ENCODE data around the gene SYNDIG1L. TPM values are rescaled to one million over a fixed set of nuclear protein-coding genes. Genes with fewer than 3 reads are reported as not detected.

Gene SYNDIG1L
- polyA plus RNA-seq, 1 donor from 2014 or later = 2.0 TPM

GRCh38 chr14:74407021-74407800 is 18.8 kb downstream of the SYNDIG1L start:
- no peaks in the 10 kb centered on the region for H3F3A ChIP-seq (ENCODE audit: insufficient read depth, low read length, poor library complexity, severe bottlenecking)
- H3K4me2 ChIP-seq (ENCODE audit: low read length) = no peak overlapping the region
- no peak overlapping the region for H3K9ac ChIP-seq (ENCODE audit: low read length)
- no peaks in the 10 kb centered on the region for H3K27me3 ChIP-seq (ENCODE audit: insufficient read depth, low read depth, low read length)
- no peak for TF ChIP-seq CTCF (IDR thresholded peaks at IDR 0.05; ENCODE audit: poor library complexity, severe bottlenecking)
- no peak for TF ChIP-seq RAD21 (conservative IDR thresholded peaks at IDR 0.05)
- TF ChIP-seq MXI1 (conservative IDR thresholded peaks at IDR 0.05; ENCODE audit: poor library complexity, severe bottlenecking) = no peak
- no peak for TF ChIP-seq SMC3 (conservative IDR thresholded peaks at IDR 0.05; ENCODE audit: poor library complexity)
- TF ChIP-seq POLR2AphosphoS5 (IDR thresholded peaks at IDR 0.05) = no peak
- no peak for TF ChIP-seq REST (IDR thresholded peaks at IDR 0.05; ENCODE audit: borderline replicate concordance)
- TF ChIP-seq TAF1 (IDR thresholded peaks at IDR 0.05; ENCODE audit: low read depth) = no peak
- no peak for TF ChIP-seq EP300 (conservative IDR thresholded peaks at IDR 0.05; ENCODE audit: poor library complexity, severe bottlenecking)
- TF ChIP-seq EZH2 (IDR thresholded peaks at IDR 0.05; ENCODE audit: borderline replicate concordance, insufficient read depth, low read length, poor library complexity, severe bottlenecking) = no peak
- H3K9me3 ChIP-seq (ENCODE audit: low read length) = no peaks in the 10 kb centered on the region
- H3K79me2 ChIP-seq (replicated peaks; ENCODE audit: insufficient read depth, low read length) = no peaks in the 10 kb centered on the region
- no peaks in the 10 kb centered on the region for H3K36me3 ChIP-seq (ENCODE audit: insufficient read depth, low read length)
- no peaks in the 10 kb centered on the region for H3K9me2 ChIP-seq (ENCODE audit: insufficient read depth, low read length)
- no peak overlapping the region for H3K27ac ChIP-seq (ENCODE audit: low read length)
- no peaks in the 10 kb centered on the region for H4K20me1 ChIP-seq (ENCODE audit: insufficient read depth)
- H3K4me3 ChIP-seq (ENCODE audit: low read length) = no peak overlapping the region
- no peak overlapping the region for H2AFZ ChIP-seq (ENCODE audit: low read depth, low read length)

GRCh38 chr14:74405663-74406062 is 20.3 kb downstream of the SYNDIG1L start:
- Histone ChIP-seq H3K9me3 (ENCODE audit: low read length) (no peaks in the 10 kb centered on the region), H3K79me2 (replicated peaks; ENCODE audit: insufficient read depth, low read length) (no peaks in the 10 kb centered on the region), H3K36me3 (ENCODE audit: insufficient read depth, low read length) (no peaks in the 10 kb centered on the region), H3K9me2 (ENCODE audit: insufficient read depth, low read length) (no peaks in the 10 kb centered on the region), H3K9ac (ENCODE audit: low read length) (no peak overlapping the region), H3K27ac (ENCODE audit: low read length) (no peak overlapping the region), H3K4me2 (ENCODE audit: low read length) (no peak overlapping the region), H3F3A (ENCODE audit: insufficient read depth, low read length, poor library complexity, severe bottlenecking) (no peaks in the 10 kb centered on the region), H2AFZ (ENCODE audit: low read depth, low read length) (no peak overlapping the region), H4K20me1 (ENCODE audit: insufficient read depth) (no peaks in the 10 kb centered on the region), H3K4me3 (ENCODE audit: low read length) (no peak overlapping the region), H3K27me3 (ENCODE audit: insufficient read depth, low read depth, low read length) (no peaks in the 10 kb centered on the region)
- TF ChIP-seq TAF1 (IDR thresholded peaks at IDR 0.05; ENCODE audit: low read depth) (no peak), EZH2 (IDR thresholded peaks at IDR 0.05; ENCODE audit: borderline replicate concordance, insufficient read depth, low read length, poor library complexity, severe bottlenecking) (no peak), REST (IDR thresholded peaks at IDR 0.05; ENCODE audit: borderline replicate concordance) (no peak), RAD21 (conservative IDR thresholded peaks at IDR 0.05) (no peak), EP300 (conservative IDR thresholded peaks at IDR 0.05; ENCODE audit: poor library complexity, severe bottlenecking) (no peak), SMC3 (conservative IDR thresholded peaks at IDR 0.05; ENCODE audit: poor library complexity) (no peak), MXI1 (conservative IDR thresholded peaks at IDR 0.05; ENCODE audit: poor library complexity, severe bottlenecking) (no peak), CTCF (IDR thresholded peaks at IDR 0.05; ENCODE audit: poor library complexity, severe bottlenecking) (no peak), POLR2AphosphoS5 (IDR thresholded peaks at IDR 0.05) (no peak)

Measured in neural cell (in vitro differentiated cells).